ENCODE data around the gene SH3RF3. TPM values are rescaled to one million over a fixed set of nuclear protein-coding genes. Genes with fewer than 3 reads are reported as not detected.
A peak's percentile ranks its signal among the peaks of the same experiment; 100 is the strongest.

SH3RF3 gene
- polyA plus RNA-seq, 1 donor = 5.0 TPM

DNA sequence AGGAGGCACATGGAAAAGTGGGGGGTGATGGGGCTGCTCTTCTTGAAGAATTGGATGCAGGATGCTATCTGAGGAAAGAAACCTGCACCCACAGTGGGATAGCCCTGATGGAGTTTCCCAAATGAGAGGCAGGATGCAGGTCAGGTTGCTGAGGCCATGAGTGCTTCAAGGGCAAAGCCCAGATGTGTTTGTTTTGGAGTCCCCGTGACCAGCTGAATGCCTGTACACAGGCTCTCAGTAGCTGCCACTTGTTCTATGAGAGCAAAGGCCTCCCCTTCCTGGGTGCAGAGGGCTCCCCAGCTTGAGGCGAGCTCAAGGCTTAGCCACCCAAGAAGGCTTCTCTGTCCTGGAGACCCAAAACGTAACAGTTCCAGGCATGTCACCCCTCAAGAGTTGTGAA lies 292.1 kb downstream of the SH3RF3 start:
- no peak for DNase-seq

DNA sequence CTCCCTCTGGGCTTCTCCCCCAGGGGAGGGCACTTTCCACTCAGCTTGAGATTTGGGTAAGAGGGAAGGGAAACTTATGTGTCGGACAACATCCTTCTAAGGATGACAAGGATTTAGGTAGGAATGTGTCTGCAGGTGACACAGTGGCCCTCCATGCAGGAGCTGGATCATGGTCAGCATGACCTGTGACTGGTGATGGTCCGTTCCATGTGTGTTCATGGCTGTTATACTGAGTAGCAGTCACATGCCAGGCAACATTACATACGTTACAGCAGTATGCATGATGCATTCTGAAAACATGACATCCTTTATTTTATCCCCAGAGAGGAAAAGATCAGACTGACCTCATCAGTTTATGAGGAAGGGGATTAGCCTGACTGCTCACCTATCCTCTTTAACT lies 292.6 kb downstream of the SH3RF3 start:
- no peak for DNase-seq

- DNase-seq = no peak
Observed at GRCh38 chr2:109422071-109422757, 293.2 kb downstream of the SH3RF3 start.

- no peak for DNase-seq
Observed at GRCh38 chr2:109422758-109423500, 293.9 kb downstream of the SH3RF3 start.

DNA sequence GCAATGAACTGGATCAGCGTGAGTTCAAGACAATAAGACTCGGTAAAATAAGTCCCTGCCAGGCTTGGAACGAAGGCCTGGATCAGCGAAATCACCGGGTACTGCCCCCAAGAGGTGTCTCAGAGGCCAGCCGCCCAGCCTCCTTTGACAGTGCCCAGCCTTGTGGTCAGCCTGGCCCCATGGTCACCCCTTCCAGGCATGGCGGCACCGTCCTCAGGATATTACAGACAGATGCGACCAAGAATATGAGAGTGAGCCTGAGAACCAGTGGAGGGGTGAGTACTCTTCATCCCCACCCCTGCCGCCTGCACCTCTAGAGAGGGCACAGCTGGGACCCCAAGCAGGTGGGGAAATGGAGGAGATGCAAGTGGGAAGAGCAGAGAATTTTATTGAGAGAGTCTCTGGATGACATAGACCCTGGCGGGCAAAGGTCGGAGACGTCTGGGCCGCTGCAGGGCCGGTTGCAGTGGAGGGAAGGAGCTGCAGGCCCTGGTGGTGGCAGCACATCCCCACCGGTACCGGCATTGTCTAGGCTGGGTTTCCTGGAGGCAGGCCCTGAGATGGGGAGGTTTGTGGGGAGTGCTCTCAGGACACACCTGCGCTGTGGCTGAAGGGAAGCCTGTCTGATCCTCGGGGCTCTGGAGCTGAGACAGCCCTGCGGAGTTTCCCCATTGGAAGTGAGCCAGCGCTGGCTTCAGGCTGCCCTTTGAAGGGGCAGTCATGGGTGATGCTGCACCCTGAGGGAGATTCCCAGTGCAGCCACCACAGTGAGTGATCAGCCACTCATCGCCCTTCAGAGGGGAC lies 294.8 kb downstream of the SH3RF3 start:
- DNase-seq = no peak

- no peak for DNase-seq
Observed at GRCh38 chr2:109425411-109425810, 296.4 kb downstream of the SH3RF3 start.

DNA sequence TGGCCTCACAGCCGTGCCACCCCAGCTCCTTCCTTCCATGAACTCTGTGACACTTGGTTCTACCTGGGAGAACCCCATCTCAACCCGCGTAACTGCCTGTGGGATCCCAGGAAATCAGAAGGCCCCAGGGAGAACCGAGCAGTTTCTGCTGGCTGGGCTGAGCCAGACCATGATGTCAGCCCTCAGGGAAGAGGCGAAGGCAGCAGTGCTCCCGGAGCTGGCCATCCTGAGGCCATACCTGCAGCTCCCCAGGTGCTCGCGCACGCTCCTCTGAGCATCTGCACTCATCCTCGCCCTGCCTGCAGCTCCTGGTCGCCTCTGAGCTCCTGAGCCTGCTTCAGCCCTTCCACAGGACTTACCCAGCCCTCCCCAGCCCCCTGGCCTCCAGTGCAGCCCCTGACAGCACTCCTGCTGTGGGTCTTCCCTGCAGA lies 298.7 kb downstream of the SH3RF3 start:
- no peak for DNase-seq

DNA sequence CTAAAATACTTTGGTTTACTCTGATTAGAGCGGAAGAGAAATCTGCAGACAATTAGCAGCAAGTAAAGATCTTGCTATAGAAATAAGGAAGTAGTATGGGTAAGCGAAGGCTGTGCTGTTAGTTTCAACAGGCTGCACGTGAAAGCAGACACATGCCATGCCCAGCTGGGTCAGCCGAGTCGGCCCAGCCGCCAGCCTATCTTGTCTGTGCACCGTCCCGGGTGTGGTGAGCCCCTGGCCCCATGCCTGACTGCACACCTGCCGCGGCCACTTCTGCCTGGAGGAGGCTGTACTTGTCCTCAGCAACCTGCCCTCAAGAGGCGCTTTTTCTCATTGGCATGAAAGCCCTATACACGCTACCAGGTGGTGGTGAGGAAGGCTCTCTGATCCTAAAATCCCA lies 299.3 kb downstream of the SH3RF3 start:
- no peak for DNase-seq

GRCh38 chr2:109428841-109429566 lies 300.0 kb downstream of the SH3RF3 start:
- no peak for DNase-seq

GRCh38 chr2:109429567-109430328 lies 300.7 kb downstream of the SH3RF3 start:
- DNase-seq = no peak

DNA sequence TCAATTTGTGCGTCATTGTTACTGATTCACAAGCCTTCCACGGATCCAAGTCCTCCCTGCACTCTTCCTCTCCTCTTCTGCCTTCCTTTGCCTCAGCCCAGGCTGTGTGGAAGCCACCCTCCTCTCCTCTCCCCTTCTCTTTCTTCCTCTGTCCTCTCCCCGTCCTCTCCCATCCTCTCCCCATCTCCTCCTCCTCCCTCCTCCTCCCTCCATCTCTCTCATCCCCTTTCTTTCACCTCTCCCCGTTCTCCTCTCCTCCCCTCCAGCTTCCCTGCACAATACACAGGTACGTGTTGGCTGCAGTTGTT lies 301.3 kb downstream of the SH3RF3 start:
- DNase-seq = no peak

- no peak for DNase-seq
Observed at GRCh38 chr2:109432421-109432820, 303.4 kb downstream of the SH3RF3 start.

DNA sequence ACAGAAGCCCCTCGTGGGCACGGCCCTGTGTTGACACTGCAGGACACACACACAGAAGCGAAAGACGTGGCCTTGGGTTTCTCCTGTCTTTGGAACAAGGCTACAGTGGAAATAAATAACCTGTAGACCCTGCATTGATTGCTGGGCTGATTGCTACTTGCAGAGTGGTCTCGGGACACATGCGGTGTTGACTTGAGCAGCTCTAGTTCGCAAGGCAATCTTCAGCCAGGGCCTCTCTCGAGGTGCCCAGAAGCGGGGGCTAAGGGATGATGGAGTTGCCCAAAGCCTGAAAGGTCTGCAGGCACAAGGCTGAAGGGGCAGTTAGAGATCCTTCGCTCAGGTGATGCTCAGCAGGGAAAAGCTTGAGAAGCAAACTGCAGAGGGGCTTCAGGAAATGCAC lies 304.5 kb downstream of the SH3RF3 start:
- no peak for DNase-seq

GRCh38 chr2:109433926-109434325 lies 304.9 kb downstream of the SH3RF3 start:
- DNase-seq = no peak

- no peak for DNase-seq
Observed at GRCh38 chr2:109434351-109434750, 305.3 kb downstream of the SH3RF3 start.

GRCh38 chr2:109435066-109435690 lies 306.2 kb downstream of the SH3RF3 start:
- no peak for DNase-seq

DNA sequence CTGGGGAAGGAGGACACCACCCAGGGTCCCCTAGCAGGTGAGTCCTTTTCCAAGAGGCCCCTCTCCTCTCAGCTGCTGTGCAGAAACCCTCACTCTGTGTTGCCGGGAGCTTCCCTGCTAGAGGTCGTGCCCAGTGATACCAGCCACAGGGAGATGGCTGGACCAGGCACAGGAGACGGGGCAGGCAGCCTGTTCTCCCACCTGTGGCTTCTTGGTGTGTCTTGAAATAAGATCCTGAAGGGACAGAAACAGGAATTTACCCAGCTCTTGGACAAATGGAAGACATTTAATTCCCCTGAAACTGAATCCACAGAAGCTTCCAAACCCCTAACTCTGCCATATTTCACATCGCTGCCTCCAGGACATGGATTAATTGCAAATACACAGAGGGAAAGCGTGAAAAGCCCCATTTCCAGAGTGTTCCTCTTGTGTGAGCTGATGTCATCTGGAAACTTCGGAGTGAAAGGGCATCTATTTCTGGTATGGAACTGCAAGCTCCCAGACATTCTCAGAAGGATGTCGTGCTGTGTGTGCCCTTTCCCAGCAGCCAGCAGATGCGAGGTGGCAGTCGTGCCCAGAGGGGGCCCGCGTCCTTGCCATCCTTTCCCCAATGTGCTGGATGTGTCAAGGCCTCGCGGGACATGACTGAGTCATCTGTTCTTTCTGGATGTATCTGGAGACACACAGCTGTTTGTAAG lies 307.0 kb downstream of the SH3RF3 start:
- peak; percentile 46 for DNase-seq

GRCh38 chr2:109436610-109437225 lies 307.7 kb downstream of the SH3RF3 start:
- DNase-seq = no peak

DNA sequence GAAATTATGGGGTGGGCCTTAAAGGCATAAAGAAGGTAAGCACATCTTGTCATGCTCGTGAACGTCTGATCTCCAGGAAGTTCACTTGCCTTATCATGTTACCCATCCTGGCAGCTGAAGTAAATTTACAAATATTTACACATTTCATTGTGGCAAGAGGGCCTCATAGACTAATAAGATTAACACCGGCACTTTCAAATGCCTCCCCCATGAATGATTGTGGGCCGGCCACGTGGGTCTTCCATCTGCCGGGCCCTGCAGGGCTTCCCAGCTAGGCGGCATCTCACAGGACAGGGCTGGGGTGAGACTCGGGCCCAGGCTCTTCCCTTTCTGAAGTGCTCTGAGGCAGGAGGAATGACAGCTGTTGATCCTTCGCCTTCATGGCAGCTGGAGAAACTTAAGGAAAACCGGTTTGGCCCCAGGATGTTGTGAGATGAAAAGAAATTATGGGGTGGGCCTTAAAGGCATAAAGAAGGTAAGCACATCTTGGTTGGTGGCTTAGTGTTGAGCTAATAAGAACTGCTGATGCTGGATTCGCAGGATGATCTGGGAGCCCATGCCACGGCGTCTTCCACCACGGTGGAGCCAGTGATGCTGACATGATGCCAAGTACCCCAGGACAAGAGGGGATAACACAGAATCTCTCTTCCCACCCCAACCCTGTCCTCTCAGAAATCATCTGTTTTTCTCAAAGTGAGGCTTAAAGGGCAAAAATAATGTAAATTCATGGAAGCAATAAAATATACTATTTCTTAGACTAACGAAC lies 308.5 kb downstream of the SH3RF3 start:
- no peak for DNase-seq

DNA sequence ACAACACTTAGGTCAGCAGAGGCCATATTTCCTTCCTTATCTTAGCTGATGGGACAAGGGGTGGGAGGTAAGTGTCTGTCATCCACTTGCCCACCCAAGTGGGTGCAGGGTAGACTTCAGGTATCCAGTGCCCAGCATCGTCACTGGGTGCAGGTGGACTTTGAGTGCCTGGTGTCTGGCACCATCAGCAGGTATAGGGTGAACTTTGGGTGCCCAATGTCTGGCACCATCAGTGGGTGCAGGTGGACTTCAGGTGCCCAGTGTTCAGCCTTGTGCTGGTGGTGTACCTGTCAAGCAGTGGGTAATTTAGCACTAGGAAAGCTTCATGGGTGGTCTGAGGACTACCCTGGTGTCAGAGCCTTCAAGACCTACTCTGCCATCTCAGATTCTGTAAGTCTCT lies 309.1 kb downstream of the SH3RF3 start:
- no peak for DNase-seq

Data from hindlimb muscle (tissue), 1 donor.